ENCODE results near the gene SPRTN. TPM values are rescaled to one million over a fixed set of nuclear protein-coding genes. Genes with fewer than 3 reads are reported as not detected.

SPRTN gene
- total and polyA plus RNA-seq, 2 of the 8 experiments (the other 6 are each of a cell fraction or from before 2014, with no cell fraction given): 6.6 to 15.1 TPM

DNA sequence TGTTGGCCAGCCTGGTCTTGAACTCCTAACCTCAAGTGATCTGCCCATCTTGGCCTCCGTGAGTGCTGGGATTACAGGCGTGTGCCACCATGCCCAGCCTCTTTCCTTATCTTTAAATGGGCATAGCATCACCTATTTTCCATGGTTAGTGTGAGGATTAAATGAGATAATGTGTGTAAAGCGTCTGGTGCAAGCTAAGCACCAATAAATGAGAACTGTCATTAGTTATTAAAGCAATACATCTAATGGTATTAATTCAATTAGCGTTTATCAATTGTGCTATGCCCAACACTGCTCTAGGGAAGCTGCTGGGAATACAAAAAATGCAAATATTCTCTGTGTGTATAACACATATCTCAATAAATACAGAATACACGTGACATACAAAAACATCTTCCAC is 10.5 kb upstream of the SPRTN start (continued):
- TF ChIP-seq NRF1 (IDR thresholded peaks at IDR 0.05; ENCODE audit: low read depth, low read length): no peak
- no peak for TF ChIP-seq RXRA (IDR thresholded peaks at IDR 0.05; ENCODE audit: insufficient read depth, low read depth, low read length)
- no peak for TF ChIP-seq CHD1 (IDR thresholded peaks at IDR 0.05; ENCODE audit: low read depth, low read length)
